Measurements from ENCODE around the gene GHRL.

GHRL gene

DNA sequence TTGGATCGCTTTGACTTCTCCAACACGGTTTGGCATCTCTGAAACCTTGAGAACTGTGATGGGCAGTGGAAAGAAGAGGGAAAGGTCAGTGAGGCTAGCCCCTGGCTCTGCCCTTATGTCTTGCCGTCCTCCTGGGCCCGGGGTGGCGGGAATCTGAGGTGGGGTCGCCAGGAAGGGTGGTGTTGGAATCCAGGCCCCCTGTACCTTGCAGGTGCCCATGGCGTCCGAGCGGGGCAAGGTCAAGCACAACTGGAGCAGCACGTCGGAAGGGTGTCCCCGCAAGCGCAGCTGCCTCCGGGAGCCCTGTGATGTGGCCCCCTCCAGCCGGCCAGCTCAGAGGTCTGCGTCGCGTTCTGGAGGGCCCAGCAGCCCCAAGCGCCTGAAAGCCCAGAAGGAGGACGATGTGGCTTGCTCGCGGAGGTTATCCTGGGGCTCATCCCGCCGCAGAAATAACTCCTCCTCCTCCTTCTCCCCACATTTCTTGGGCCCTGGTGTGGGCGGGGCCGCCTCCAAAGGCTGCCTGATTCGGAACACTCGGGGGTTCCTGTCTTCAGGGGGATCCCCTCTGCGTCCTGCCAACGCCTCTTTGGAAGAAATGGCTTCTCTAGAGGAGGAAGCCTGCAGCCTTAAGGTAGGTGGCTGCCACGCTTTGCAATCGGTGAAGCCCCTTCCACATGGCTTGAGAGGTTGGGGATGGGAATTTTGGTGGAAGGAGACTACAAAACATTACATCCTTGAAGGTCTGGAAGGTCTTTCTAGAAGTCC lies 43.6 kb downstream of the GHRL start:
- in situ Hi-C loops (cut with MboI; ENCODE audit: low sequenced_read_pairs) = no loop called here

DNA sequence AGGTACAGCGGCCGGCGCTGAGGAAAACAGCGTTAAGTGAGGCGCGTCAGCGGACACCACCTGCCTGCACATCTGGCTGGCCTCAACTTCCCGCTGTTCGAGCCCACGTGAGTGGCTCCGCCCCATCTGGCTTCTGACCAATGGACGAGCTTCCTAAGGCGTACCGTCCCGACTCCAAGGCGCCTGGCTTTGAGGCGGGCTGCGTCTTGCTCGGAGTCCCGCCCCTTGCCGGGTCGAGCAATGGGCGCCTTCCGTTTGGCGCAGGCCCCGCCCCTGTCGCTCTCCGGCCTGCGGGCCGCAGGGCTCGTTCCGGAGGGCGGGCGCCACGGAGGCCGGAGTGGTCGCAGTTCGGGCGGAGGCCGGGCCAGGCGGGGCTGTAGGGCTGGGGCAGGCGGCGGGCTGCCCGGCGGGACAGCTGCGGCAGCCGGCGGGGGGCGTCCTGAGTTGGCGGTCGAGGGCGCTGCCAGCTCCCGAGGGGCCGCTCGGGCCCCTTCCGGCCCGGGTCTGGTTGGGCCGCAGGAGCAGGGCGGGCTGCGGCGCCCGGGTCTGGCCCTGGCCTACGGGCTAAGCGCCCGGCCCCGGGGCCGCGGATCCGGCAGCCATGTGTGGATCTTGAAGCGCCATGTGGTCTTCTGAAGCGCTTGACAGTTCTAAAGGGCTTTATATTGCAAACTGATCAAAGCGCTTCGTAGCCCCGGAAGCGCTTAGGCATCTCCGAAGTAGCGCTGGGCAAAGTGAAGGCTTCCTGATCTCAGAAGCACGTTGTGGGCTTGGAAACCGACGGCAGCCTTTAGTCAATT lies 44.4 kb downstream of the GHRL start, which contains the start of gene TATDN2:
Gene TATDN2 (plus strand): TSS at position 276 of the 800 bp plus-strand sequence. CDS start 742 bp downstream, outside the sequence.
- in situ Hi-C loops (cut with MboI; ENCODE audit: low sequenced_read_pairs) = no loop called here

DNA sequence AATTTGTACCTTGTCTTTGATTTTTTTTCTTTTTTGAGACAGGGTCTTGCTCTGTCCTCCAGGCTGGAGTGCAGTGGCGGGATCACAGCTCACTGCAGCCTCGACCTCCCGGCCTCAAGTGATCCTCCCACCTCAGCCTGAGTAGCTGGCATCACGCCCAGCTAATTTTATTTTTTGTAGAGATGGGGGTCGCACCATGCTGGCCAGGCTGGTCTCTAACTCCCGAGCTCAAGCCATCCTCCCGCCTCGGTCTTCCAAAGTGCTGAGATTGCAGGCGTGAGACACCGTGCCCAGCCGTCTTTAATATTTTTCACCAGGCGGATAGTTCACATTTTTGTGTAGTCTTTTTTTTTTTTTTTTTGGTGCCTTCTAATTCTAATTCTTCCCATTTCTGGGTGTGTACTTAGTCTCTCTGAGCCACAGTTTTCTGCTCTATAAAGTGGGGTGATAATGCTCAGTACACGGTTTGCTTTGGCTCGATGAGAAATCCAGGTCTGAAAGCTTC lies 45.0 kb downstream of the GHRL start:
- in situ Hi-C loops (cut with MboI; ENCODE audit: low sequenced_read_pairs) = no loop called here

DNA sequence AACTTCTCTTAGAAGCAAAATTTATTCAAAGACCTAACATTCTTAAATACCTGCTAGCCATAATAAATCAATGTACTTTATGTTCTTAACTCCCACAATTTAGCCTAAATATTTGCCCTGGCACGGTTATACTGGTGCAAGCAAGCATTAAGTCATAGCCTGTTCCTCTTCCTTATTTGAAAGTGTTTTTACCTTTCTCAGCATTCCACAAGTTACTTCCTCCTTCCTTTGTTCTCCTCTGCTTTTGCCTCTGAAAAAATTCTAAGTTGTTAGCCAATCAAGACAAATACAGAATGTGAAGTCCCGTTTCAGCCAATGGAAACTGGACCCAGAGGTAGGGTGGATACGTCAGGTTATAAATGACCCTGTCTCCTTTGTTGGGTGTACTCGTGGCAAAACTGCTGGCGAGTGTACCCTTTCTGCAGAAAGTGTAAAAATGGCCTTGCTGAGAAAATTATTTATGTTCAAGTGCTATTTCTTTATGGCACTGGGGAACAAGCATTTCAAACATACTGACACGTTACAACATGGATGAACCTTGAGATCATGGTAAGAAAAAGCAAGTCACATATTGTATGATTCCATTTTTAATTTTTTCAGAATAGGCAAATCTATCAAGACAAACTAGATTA lies 47.5 kb downstream of the GHRL start:
- in situ Hi-C loops (cut with MboI; ENCODE audit: low sequenced_read_pairs) = no loop called here

DNA sequence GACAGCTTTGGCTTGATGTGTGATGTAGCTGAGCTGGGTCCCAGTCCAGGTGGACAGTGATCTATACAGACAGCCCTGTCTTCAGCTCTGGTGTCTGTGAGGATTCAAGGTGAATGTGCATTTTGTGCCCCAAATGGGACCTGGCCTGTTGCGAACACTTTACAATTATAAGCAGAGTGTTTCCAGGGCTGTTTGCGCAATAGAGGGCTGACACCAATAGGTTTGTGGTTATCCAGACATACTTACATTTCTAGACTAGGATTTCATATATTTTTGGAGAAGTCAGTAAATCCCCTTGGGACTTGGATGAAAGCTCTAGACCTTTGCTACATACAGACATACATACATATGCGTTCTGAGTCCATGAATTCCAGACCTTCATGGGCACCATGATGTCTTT lies 48.7 kb downstream of the GHRL start:
- in situ Hi-C loops (cut with MboI; ENCODE audit: low sequenced_read_pairs) = no loop called here

DNA sequence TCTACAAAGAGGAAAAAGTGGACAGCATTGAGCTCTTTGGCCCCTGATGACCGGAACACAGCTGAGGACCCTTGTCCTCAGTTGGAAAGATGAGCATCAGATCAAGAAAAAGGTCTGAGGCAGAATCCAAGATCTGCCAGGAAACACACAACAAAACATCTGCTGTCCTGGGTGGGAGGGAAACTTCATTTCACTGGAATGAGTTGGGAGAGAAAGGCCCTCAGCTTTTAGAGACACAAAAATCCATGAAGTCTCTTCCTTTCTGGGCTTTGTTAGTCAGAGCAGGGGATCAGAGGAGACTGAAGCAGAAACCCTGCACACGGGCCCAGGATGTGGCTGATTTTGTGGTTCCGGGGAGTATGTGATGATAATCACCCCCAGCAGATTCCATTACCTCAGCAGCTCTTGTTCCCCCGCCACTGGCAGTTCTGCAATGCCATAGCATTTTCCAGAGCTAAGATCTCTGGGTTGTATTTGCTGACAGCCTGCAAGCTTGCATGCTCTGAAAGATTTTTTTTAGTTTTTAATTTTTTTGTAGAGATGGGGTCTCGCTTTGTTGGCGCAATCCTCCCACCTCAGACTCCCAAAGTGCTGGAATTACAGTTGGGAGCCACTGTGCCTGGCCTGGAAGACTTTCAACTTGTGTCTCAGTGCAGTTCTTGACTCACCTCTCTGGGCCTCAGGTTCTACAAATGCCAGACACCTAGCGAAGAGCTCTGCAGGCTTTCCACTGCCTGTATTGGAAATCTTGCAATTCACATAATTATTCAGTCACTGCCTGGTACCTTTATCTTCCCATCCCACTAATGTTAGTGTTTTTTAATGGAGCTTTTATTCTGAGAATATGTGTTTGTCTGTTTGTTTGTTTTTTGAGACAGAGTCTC lies 50.3 kb downstream of the GHRL start:
- in situ Hi-C loops (cut with MboI; ENCODE audit: low sequenced_read_pairs) = no loop called here

DNA sequence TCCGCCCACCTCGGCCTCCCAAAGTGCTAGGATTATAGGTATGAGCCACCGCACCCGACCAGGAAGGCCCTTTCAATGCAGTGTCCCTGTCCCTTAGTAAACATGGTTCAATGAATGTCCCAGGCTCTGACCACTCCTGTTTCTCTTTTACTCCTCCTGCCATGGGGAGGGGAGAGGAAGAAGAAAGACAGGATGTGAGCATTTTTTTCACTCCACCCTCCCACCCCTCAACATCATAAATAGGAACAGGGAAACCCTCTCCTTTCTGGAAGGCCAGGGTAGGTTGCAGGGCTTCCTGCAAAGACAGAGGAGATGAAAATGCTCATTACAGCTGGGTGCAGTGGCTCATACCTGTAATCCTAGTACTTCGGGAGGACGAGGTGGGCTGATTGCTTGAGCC lies 51.9 kb downstream of the GHRL start:
- in situ Hi-C loops (cut with MboI; ENCODE audit: low sequenced_read_pairs) = no loop called here

DNA sequence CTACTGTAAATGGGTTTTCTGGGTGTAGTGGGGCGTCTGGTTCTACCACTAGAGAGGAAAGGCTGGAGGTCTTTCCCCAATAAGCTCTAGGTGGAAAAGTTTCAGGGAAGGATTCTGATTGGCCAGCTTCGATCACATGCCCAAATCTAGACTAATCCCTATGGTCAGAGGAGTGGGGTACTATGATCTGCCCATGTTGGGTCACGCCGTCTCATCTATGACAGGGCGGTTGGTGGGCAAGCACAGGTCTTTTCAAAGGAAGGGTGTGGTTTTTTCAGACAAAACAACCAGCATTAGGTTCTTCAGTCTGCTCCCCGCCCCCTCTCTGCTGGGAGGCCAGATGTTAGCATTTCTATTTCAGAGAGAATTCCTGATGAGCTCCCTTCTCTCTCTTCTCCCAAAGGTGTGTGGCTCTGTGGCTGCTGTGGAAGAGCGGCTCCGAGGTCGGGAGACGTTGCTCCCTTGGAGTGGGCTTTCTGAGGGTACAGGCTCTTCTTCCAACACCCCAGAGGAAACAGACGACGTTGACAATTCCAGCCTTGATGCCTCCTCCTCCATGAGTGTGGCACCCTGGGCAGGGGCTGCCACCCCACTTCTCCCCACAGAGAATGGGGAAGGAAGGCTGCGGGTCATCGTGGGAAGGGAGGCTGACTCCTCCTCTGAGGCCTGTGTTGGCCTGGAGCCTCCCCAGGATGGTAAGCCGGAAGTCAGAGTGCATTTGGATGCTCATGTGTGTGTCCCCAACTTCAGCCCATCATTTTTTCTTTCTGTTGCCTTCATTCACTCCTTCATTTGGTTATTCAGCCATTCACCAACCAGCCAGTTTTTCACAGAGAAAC lies 54.2 kb downstream of the GHRL start:
- in situ Hi-C loops (cut with MboI; ENCODE audit: low sequenced_read_pairs) = no loop called here

Measured in HL-60/S4 (cell line).